Tibial nerve (tissue), 4 donors: ENCODE results near the gene CELSR3. TPM values are rescaled to one million over a fixed set of nuclear protein-coding genes. Genes with fewer than 3 reads are reported as not detected.

ENCODE experiments used
- DNase-seq, 2 donors: peaks; one replicate each; pipeline ENCODE4 v3.0.0-alpha.2; 2019; ENCODE audit warnings: low spot score in 2 of 2
- H3K27ac ChIP-seq, 4 donors: fragments of 200-600 bp; sonication (generic) in 3 of 4; one replicate each; pipeline ENCODE4 v1.5.1; 2017 to 2019; ENCODE audit warnings: mild to moderate bottlenecking in 1 of 4
- H3K27me3 ChIP-seq, 2 donors: fragments of 200-600 bp; sonication (generic) in 1 of 2; one replicate each; pipeline versions ENCODE4 v1.5.1 to v1.6.0; 2017 to 2019
- H3K36me3 ChIP-seq, 3 donors: fragments of 200-600 bp; sonication (generic); one replicate each; pipeline ENCODE4 v1.5.1; 2018 to 2019
- H3K4me1 ChIP-seq, 4 donors: fragments of 200-600 bp; sonication (generic) in 3 of 4; one replicate each; pipeline ENCODE4 v1.5.1; 2017 to 2019
- H3K4me3 ChIP-seq, 4 donors: fragments of 200-600 bp; sonication (generic) in 3 of 4; one replicate each; pipeline ENCODE4 v1.5.1; 2017 to 2019; ENCODE audit warnings: mild to moderate bottlenecking in 1 of 4, moderate library complexity in 1 of 4
- H3K9me3 ChIP-seq, 4 donors: fragments of 200-600 bp; sonication (generic) in 3 of 4; one replicate each; pipeline ENCODE4 v1.5.1; 2017 to 2019
- EP300 ChIP-seq, 2 donors: sonication (generic); formaldehyde crosslinking; IDR thresholded peaks; one replicate each; pipeline ENCODE4 v1.6.1; 2017; ENCODE audit warnings: antibody characterized with exemption in 2 of 2, mild to moderate bottlenecking in 1 of 2
- POLR2A ChIP-seq, 2 donors: fragments of 450-650 bp; IDR thresholded peaks; one replicate each; pipeline ENCODE4 v1.6.1; 2017; ENCODE audit warnings: antibody characterized with exemption in 2 of 2, mild to moderate bottlenecking in 2 of 2, moderate library complexity in 2 of 2
- WGBS, 2 donors: methylation state at CpG; one replicate each; pipeline ENCODE4 v1.1.5; 2018; 5-methylcytosine and 5-hydroxymethylcytosine counted together
- total RNA-seq, 4 donors: library from RNA; depleted of rRNA; stranded (reverse); fragments of >200 nt; gene quantifications; one replicate each; pipeline ENCODE4 v1.1.0, GENCODE V29; 2016
- TF ChIP-seq, protein P1 (sequence below), 5 experiments: fragments of 200-600 bp in 3 of 5; fragments of 450-650 bp in 2 of 5; sonication (generic) in 3 of 5; IDR thresholded peaks; one replicate each; pipeline ENCODE4 v1.5.1; 2016 to 2019; ENCODE audit warnings: antibody characterized with exemption in 5 of 5, mild to moderate bottlenecking in 3 of 5, moderate library complexity in 2 of 5

CELSR3 gene
- total RNA-seq, 4 donors from 2014 or later: 0.87 to 13.5 (median 1.5) TPM

GRCh38 chr3:48684054-48684349, 21.3 kb upstream of the CELSR3 start:
- Histone ChIP-seq H3K36me3 (peaks cover 4 to 58% (median 32%) of the 10 kb centered on the region in 3 donors), H3K4me3 (peak overlapping the region in 2 of 4 donors; percentile 16 to 92), H3K4me1 (peaks cover 0 to 48% (median 18%) of the 10 kb centered on the region in 4 donors), H3K27ac (peak overlapping the region; percentile 86 to 95 (median 92)), H3K9me3 (no peaks in the 10 kb centered on the region), H3K27me3 (no peaks in the 10 kb centered on the region)
- TF ChIP-seq EP300 (IDR thresholded peaks at IDR 0.05) (no peak), POLR2A (IDR thresholded peaks at IDR 0.05) (no peak)
- TF ChIP-seq, protein P1, sequence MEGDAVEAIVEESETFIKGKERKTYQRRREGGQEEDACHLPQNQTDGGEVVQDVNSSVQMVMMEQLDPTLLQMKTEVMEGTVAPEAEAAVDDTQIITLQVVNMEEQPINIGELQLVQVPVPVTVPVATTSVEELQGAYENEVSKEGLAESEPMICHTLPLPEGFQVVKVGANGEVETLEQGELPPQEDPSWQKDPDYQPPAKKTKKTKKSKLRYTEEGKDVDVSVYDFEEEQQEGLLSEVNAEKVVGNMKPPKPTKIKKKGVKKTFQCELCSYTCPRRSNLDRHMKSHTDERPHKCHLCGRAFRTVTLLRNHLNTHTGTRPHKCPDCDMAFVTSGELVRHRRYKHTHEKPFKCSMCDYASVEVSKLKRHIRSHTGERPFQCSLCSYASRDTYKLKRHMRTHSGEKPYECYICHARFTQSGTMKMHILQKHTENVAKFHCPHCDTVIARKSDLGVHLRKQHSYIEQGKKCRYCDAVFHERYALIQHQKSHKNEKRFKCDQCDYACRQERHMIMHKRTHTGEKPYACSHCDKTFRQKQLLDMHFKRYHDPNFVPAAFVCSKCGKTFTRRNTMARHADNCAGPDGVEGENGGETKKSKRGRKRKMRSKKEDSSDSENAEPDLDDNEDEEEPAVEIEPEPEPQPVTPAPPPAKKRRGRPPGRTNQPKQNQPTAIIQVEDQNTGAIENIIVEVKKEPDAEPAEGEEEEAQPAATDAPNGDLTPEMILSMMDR (IDR thresholded peaks at IDR 0.05): no peak
- 42% methylated on average over 8 of the region's 8 CpGs for WGBS, 2 donors
- no peak for DNase-seq

GRCh38 chr3:48682786-48683185, 20.1 kb upstream of the CELSR3 start:
- TF ChIP-seq, protein P1 (IDR thresholded peaks at IDR 0.05): no peak
- TF ChIP-seq EP300 (IDR thresholded peaks at IDR 0.05) (no peak), POLR2A (IDR thresholded peaks at IDR 0.05) (no peak)
- H3K9me3 ChIP-seq: no peaks in the 10 kb centered on the region
- H3K4me1 ChIP-seq: peaks cover 0 to 45% (median 18%) of the 10 kb centered on the region in 4 donors
- WGBS, 2 donors: 90 to 93% methylated on average over 9 of the region's 9 CpGs
- peak overlapping the region in 1 of 4 donors; percentile 93 for H3K27ac ChIP-seq
- peaks cover 5 to 58% (median 27%) of the 10 kb centered on the region in 3 donors for H3K36me3 ChIP-seq
- DNase-seq: no peak
- H3K27me3 ChIP-seq: no peaks in the 10 kb centered on the region
- no peak overlapping the region for H3K4me3 ChIP-seq

DNA sequence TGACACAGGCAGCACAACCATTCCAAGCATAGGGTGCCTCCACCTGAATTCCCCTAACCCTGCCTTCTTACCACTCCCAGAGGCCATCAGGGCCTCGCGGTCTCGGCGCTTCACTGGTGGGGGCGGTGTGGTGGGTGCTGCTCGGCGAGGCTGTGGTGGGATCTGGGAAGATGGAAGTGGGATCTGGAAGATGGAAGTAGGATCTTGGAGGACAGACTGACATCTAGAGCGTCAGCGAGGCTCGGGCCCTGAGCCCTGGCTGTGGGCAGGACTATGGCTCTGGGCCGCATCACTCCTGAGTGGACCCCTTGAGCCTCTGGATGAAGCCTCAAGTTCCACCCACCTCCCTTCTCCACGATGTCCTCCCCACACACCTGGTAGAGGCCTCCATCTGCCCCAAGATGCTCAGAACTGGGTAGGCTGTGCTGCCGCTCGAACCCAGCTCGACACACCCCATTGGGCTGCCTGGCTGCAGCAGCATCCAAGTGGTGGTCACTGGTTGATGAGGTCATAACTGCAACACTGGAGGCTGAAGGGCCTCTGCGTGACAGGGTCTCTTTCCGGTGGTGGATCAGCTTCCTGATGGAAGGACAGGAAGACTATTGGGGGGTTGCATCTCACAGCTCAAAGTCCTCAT, 19.4 kb upstream of the CELSR3 start:
- 95 to 96% methylated on average over 15 to 17 of the region's 17 CpGs for WGBS, 2 donors

GRCh38 chr3:48681541-48681880, 18.8 kb upstream of the CELSR3 start:
- no peak for DNase-seq
- Histone ChIP-seq H3K4me1 (peaks cover 0 to 34% (median 18%) of the 10 kb centered on the region in 4 donors), H3K27me3 (no peaks in the 10 kb centered on the region), H3K36me3 (peaks cover 5 to 63% (median 25%) of the 10 kb centered on the region in 3 donors), H3K4me3 (no peak overlapping the region), H3K27ac (no peak overlapping the region), H3K9me3 (no peaks in the 10 kb centered on the region)
- WGBS, 2 donors: 90 to 92% methylated on average over 7 of the region's 7 CpGs
- TF ChIP-seq EP300 (IDR thresholded peaks at IDR 0.05) (no peak), POLR2A (IDR thresholded peaks at IDR 0.05) (no peak)
- TF ChIP-seq, protein P1 (IDR thresholded peaks at IDR 0.05): no peak

More for the DNA sequence above, 19.4 kb upstream of the CELSR3 start:
- Histone ChIP-seq H3K36me3 (peaks cover 5 to 58% (median 25%) of the 10 kb centered on the region in 3 donors), H3K27me3 (no peaks in the 10 kb centered on the region), H3K9me3 (no peaks in the 10 kb centered on the region), H3K4me1 (peaks cover 0 to 39% (median 18%) of the 10 kb centered on the region in 4 donors), H3K4me3 (no peak overlapping the region), H3K27ac (no peak overlapping the region)
- DNase-seq: no peak
- no peak for TF ChIP-seq POLR2A (IDR thresholded peaks at IDR 0.05)
- TF ChIP-seq, protein P1 (IDR thresholded peaks at IDR 0.05): no peak

- Histone ChIP-seq H3K27ac (no peak overlapping the region), H3K4me1 (peaks cover 0 to 29% (median 15%) of the 10 kb centered on the region in 4 donors), H3K4me3 (no peak overlapping the region), H3K36me3 (peaks cover 5 to 69% (median 25%) of the 10 kb centered on the region in 3 donors), H3K9me3 (no peaks in the 10 kb centered on the region), H3K27me3 (no peaks in the 10 kb centered on the region)
- TF ChIP-seq, protein P1 (IDR thresholded peaks at IDR 0.05): no peak
- TF ChIP-seq POLR2A (IDR thresholded peaks at IDR 0.05) (no peak), EP300 (IDR thresholded peaks at IDR 0.05) (no peak)
- 93 to 96% methylated on average over 13 to 17 of the region's 17 CpGs for WGBS, 2 donors
- no peak for DNase-seq
Measured at GRCh38 chr3:48680811-48681540, 18.3 kb upstream of the CELSR3 start.
